ENCODE results near the gene NPC2.

NPC2 gene

DNA sequence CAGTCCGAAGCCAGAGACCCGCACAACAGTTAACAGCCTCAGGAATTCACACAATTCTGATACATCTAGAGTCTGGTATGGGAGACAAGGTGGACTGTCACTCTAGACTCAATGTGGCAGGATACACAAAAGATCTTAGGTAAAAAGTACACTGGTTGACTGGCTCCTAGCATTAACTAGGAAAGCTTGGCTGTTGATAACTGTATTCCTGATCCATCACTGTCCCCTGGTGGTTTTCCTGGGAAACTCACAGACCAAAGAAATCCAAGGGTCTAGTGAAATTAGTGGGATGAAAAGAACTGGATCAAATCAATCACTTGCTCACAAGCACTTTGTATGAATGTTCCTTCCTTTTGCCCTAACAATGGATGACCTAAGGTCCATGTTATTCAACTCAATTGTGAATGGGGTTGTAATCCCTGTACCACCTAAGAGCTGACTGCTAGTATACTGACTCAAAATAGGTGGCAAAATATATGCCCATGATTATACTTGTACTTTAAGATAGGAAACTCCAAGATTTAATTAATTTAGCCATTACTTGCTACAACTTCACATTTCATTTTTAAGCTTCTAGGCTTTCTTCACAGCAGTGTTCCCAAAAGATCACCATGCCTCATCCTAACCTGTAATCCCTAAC lies 14.0 kb downstream of the NPC2 start:
- no peaks in the 10 kb centered on the region for H3K4me1 ChIP-seq (ENCODE audit: insufficient read depth, low read length)
- no peaks in the 10 kb centered on the region for H3K27me3 ChIP-seq (ENCODE audit: control insufficient read depth in 1 of 2, insufficient read depth in 2 of 2, low read length in 2 of 2)
- no peak overlapping the region for H3K9ac ChIP-seq (ENCODE audit: low read length)
- no peak overlapping the region for H3K4me3 ChIP-seq (ENCODE audit: low read depth in 1 of 2, low read length in 2 of 2)
- peaks cover 57% of the 10 kb centered on the region for H3K36me3 ChIP-seq (ENCODE audit: insufficient read depth, low read length)
- H3K9me3 ChIP-seq (ENCODE audit: low read length): no peaks in the 10 kb centered on the region
- no peak overlapping the region for H3K27ac ChIP-seq (ENCODE audit: low read depth, low read length)

DNA sequence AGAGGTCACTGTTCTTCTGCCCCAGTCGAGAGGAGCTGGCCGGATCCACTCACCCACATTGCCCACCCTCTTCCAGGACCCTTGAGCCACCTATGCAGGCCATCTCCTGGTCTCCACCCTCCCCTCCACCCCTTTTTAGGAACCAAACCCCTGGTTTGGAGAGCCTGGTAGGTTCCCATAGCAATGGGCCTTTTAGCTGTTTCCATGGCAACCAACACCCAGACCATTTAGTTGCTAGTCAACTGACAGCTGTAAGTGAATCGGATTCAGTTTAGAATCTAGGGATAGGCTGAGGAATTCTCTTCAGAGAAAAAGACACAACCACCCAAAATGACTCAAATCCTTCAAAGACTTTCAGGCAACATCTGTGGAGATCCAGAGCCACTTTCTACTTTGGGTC lies 16.5 kb downstream of the NPC2 start:
- Histone ChIP-seq H3K9ac (ENCODE audit: low read length) (no peak overlapping the region), H3K27me3 (ENCODE audit: control insufficient read depth in 1 of 2, insufficient read depth in 2 of 2, low read length in 2 of 2) (no peaks in the 10 kb centered on the region), H3K4me3 (ENCODE audit: low read depth in 1 of 2, low read length in 2 of 2) (no peak overlapping the region), H3K4me1 (ENCODE audit: insufficient read depth, low read length) (no peaks in the 10 kb centered on the region), H3K9me3 (ENCODE audit: low read length) (no peaks in the 10 kb centered on the region), H3K27ac (ENCODE audit: low read depth, low read length) (no peak overlapping the region), H3K36me3 (ENCODE audit: insufficient read depth, low read length) (peaks cover 55% of the 10 kb centered on the region)

DNA sequence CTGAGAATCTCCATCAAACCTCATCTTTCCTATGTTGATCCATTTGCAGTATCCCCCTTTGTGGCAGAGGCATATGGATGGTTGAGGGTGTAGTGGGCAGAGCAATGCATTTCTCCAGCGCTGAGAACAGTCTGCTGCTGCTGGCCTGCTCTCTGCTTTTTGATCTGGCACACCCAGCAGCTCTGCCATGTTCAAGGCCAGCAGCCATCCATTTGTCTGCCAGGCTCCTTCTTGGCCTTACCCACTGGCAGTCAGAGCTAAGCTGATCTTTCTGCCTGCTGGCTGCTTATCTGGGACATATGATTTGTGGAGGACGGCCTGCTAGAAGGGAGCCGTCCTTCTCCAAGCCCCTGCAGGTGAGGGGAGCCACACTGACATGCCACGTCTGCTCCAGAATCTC lies 17.0 kb downstream of the NPC2 start:
- Histone ChIP-seq H3K36me3 (ENCODE audit: insufficient read depth, low read length) (peaks cover 52% of the 10 kb centered on the region), H3K27ac (ENCODE audit: low read depth, low read length) (no peak overlapping the region), H3K27me3 (ENCODE audit: control insufficient read depth in 1 of 2, insufficient read depth in 2 of 2, low read length in 2 of 2) (no peaks in the 10 kb centered on the region), H3K4me1 (ENCODE audit: insufficient read depth, low read length) (no peaks in the 10 kb centered on the region), H3K9me3 (ENCODE audit: low read length) (no peaks in the 10 kb centered on the region), H3K4me3 (ENCODE audit: low read depth in 1 of 2, low read length in 2 of 2) (no peak overlapping the region), H3K9ac (ENCODE audit: low read length) (no peak overlapping the region)

DNA sequence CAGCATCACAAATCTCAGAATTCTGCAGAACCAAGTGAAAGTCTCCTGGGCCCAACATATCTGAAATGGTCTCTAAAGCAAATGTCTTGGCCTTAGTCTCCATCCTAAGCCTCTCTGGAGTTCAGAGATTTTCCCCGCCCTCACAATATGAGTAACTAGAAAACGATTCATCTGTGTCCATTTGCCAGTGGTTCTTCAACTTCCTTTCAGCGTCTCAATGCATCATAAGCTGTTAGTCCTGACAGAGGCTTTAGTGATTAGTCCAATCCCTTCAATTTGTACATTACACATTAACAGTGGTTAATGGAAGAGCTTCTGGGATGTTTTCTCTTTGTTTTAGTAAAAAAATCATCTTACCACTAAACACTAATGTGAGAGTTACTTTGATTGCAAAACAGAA lies 17.4 kb downstream of the NPC2 start:
- no peaks in the 10 kb centered on the region for H3K9me3 ChIP-seq (ENCODE audit: low read length)
- no peak overlapping the region for H3K4me3 ChIP-seq (ENCODE audit: low read depth in 1 of 2, low read length in 2 of 2)
- no peak overlapping the region for H3K9ac ChIP-seq (ENCODE audit: low read length)
- peaks cover 52% of the 10 kb centered on the region for H3K36me3 ChIP-seq (ENCODE audit: insufficient read depth, low read length)
- H3K27me3 ChIP-seq (ENCODE audit: control insufficient read depth in 1 of 2, insufficient read depth in 2 of 2, low read length in 2 of 2): no peaks in the 10 kb centered on the region
- H3K4me1 ChIP-seq (ENCODE audit: insufficient read depth, low read length): no peaks in the 10 kb centered on the region
- H3K27ac ChIP-seq (ENCODE audit: low read depth, low read length): no peak overlapping the region

DNA sequence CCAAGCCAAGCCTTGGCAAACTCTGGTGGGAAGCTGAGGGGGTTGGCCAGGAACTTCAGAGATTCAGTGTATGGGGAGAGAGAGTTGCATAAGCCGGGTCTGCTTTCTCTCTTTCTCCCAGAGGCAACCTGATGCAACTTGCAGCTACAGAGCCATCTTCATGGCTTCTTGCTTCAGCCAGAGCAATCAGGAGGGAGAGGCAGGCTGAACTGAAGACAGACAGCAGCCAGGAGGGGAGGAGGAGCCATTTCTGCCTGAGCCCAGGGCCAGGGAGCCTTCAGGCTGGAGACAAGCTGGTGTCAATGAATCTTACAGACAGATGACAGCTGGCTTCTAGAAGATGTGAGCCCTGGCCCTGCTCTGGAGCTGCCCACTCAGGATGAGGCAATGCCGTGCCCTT lies 18.7 kb downstream of the NPC2 start:
- no peak overlapping the region for H3K4me3 ChIP-seq (ENCODE audit: low read depth in 1 of 2, low read length in 2 of 2)
- no peak overlapping the region for H3K27ac ChIP-seq (ENCODE audit: low read depth, low read length)
- peaks cover 45% of the 10 kb centered on the region for H3K36me3 ChIP-seq (ENCODE audit: insufficient read depth, low read length)

DNA sequence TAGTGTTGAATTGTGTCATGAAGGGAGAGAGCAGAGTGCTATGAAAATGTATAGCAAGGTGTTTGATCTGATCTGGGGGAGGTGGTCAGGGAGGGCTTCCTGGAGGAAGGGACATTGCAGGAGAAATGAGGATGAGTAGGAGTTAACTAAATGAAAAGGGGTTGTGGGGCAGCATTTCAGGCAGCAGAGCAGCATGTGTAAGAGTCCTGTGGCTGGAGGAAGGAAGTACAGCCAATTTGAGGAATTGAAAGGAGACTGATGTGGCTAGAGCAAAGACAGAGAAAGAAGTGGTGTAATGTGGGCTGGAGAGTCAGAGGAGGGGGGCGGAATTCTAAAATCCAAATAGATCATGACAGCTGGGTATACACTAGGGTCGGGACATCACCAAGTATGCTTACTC lies 20.5 kb downstream of the NPC2 start:
- Histone ChIP-seq H3K4me3 (ENCODE audit: low read depth in 1 of 2, low read length in 2 of 2) (no peak overlapping the region), H3K36me3 (ENCODE audit: insufficient read depth, low read length) (peaks cover 34% of the 10 kb centered on the region), H3K9ac (ENCODE audit: low read length) (no peak overlapping the region), H3K27ac (ENCODE audit: low read depth, low read length) (no peak overlapping the region), H3K27me3 (ENCODE audit: control insufficient read depth in 1 of 2, insufficient read depth in 2 of 2, low read length in 2 of 2) (no peaks in the 10 kb centered on the region), H3K4me1 (ENCODE audit: insufficient read depth, low read length) (no peaks in the 10 kb centered on the region), H3K9me3 (ENCODE audit: low read length) (no peaks in the 10 kb centered on the region)

More for the DNA sequence above, 18.7 kb downstream of the NPC2 start:
- no peaks in the 10 kb centered on the region for H3K9me3 ChIP-seq (ENCODE audit: low read length)
- H3K27me3 ChIP-seq (ENCODE audit: control insufficient read depth in 1 of 2, insufficient read depth in 2 of 2, low read length in 2 of 2): no peaks in the 10 kb centered on the region
- H3K9ac ChIP-seq (ENCODE audit: low read length): no peak overlapping the region
- no peaks in the 10 kb centered on the region for H3K4me1 ChIP-seq (ENCODE audit: insufficient read depth, low read length)

DNA sequence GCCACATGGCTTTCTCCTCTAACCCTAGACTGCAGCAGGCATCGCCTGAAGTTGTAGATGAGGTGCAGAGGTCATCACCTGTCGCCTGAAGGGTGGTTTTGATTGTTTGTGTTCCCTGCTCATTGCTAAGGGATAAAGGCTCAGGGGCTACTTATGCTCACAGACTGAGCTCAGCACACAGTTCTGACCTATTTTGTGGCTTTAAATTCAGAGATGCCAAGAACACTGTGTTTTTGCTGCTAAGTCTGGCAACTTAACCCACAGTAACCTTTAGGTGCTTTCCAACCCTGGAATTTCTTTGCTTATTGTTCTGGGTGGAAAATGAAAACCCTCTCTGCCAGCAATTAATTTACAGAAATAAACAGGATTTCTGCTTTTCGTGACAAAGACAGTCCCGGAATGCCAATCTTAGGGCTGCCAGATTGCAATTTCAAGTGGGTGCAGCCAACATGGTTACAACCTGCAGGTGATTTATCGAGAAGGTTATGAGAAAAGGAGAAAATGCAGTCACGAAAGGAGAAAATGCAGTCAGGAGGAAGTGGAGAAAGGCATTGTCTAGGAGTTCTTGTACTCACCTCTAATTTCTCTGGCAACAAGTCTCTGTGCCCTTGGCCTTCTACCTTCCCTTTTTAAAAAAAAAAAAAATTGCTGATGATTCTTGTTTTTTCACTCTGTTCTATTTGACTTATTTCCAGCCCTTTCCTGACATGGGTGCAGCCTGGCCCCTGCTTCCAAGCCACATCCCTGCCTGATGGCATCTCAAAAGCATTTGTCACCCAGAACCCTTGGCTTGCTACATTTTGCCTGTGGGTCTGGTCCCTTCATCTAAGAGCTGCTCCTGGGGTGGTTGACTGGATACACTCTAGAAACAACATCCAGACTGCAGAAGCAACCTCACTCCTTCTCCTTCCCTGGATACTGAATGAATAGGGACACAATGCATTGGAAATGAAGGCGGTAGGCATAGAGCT lies 23.3 kb downstream of the NPC2 start:
- no peaks in the 10 kb centered on the region for H3K27me3 ChIP-seq (ENCODE audit: control insufficient read depth in 1 of 2, insufficient read depth in 2 of 2, low read length in 2 of 2)
- H3K4me3 ChIP-seq (ENCODE audit: low read depth in 1 of 2, low read length in 2 of 2): no peak overlapping the region
- peaks cover 26% of the 10 kb centered on the region for H3K36me3 ChIP-seq (ENCODE audit: insufficient read depth, low read length)
- H3K9me3 ChIP-seq (ENCODE audit: low read length): no peaks in the 10 kb centered on the region
- H3K27ac ChIP-seq (ENCODE audit: low read depth, low read length): no peak overlapping the region
- H3K9ac ChIP-seq (ENCODE audit: low read length): no peak overlapping the region
- no peaks in the 10 kb centered on the region for H3K4me1 ChIP-seq (ENCODE audit: insufficient read depth, low read length)

DNA sequence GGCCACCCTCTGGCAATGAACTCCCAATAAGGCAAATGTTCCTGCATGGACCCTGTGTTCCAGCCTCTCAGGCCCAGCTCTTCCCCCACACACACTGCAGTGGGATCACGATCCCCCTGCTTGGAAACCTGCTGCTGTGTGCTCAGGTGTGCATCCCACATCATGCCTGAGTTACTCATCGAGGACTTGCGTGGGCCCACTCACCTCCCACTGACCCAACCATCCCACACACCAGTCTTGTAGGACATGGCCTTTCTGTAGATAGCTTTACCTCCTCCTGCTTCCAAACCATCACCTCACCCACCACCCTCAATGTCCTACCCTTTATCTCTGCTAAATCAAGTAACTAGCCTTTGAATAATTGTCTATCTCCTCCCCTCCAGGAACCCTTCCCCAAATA lies 24.6 kb downstream of the NPC2 start:
- H3K9me3 ChIP-seq (ENCODE audit: low read length): no peaks in the 10 kb centered on the region

DNA sequence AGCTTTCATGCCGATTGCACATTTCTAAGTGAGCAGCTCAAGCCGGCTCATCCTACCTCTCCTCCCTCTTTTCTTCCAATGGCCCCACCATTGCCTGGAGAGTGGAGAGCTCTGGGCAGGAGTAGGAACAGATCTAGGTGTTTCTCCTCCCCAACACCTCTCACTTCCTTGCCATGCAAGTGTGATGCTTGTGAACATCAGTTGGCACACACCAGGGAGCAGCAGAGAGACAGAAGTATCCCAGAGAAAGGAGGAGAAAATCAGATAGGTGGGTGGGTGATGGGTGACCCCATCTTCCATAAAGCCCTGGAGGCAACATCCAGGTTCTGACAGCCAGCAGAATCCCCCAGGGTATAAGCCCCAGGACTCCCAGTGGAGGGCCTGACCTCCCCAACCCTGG lies 27.8 kb downstream of the NPC2 start:
- H3K36me3 ChIP-seq (ENCODE audit: insufficient read depth, low read length): peaks cover 1% of the 10 kb centered on the region
- no peak overlapping the region for H3K9ac ChIP-seq (ENCODE audit: low read length)
- no peaks in the 10 kb centered on the region for H3K9me3 ChIP-seq (ENCODE audit: low read length)
- H3K4me1 ChIP-seq (ENCODE audit: insufficient read depth, low read length): no peaks in the 10 kb centered on the region
- no peak overlapping the region for H3K27ac ChIP-seq (ENCODE audit: low read depth, low read length)
- no peak overlapping the region for H3K4me3 ChIP-seq (ENCODE audit: low read depth in 1 of 2, low read length in 2 of 2)
- H3K27me3 ChIP-seq (ENCODE audit: control insufficient read depth in 1 of 2, insufficient read depth in 2 of 2, low read length in 2 of 2): no peaks in the 10 kb centered on the region

More for the DNA sequence above, 24.6 kb downstream of the NPC2 start:
- Histone ChIP-seq H3K4me1 (ENCODE audit: insufficient read depth, low read length) (no peaks in the 10 kb centered on the region), H3K27me3 (ENCODE audit: control insufficient read depth in 1 of 2, insufficient read depth in 2 of 2, low read length in 2 of 2) (no peaks in the 10 kb centered on the region), H3K27ac (ENCODE audit: low read depth, low read length) (no peak overlapping the region), H3K9ac (ENCODE audit: low read length) (no peak overlapping the region), H3K4me3 (ENCODE audit: low read depth in 1 of 2, low read length in 2 of 2) (no peak overlapping the region), H3K36me3 (ENCODE audit: insufficient read depth, low read length) (peaks cover 17% of the 10 kb centered on the region)

DNA sequence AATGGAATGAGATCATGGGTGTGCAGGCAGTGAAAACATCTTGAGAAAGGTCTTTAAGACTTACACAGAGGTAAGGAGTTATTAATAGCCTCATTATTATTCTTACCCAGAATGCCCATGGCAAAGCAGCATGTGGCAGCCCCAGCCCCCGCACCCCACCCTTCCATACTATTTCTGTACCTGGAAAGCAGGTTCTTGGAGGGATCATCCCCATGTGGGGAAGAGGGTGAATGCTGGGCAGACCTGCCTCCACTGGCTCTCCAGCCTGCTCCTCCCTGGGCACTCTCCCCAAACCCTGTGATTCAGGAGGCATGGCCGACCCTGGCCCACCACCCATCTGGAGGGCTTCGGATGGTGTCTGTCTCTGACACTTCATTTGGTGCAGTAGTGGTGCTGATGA lies 28.3 kb downstream of the NPC2 start:
- no peaks in the 10 kb centered on the region for H3K4me1 ChIP-seq (ENCODE audit: insufficient read depth, low read length)
- no peak overlapping the region for H3K4me3 ChIP-seq (ENCODE audit: low read depth in 1 of 2, low read length in 2 of 2)
- no peaks in the 10 kb centered on the region for H3K36me3 ChIP-seq (ENCODE audit: insufficient read depth, low read length)
- no peaks in the 10 kb centered on the region for H3K27me3 ChIP-seq (ENCODE audit: control insufficient read depth in 1 of 2, insufficient read depth in 2 of 2, low read length in 2 of 2)
- no peak overlapping the region for H3K9ac ChIP-seq (ENCODE audit: low read length)
- no peak overlapping the region for H3K27ac ChIP-seq (ENCODE audit: low read depth, low read length)
- H3K9me3 ChIP-seq (ENCODE audit: low read length): no peaks in the 10 kb centered on the region

DNA sequence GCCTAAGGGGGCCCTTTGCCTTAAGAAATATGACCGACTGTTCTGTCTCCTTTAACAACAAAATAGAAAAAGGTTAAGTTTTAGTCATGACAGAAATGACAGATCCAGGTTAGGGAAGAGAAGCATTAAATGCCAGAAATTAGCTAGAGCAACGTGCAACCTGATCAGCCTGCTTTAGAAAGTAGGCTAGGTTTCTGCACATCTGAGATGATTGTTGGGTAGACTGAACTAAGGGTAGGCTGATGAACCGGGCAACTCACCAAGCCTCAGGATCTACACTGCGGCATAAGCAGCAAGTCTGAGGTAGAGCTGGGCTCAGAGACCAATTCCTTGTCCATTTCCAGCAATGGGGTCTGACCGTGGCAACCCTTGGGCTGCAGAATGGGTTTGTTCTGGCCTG lies 29.4 kb downstream of the NPC2 start:
- no peaks in the 10 kb centered on the region for H3K27me3 ChIP-seq (ENCODE audit: control insufficient read depth in 1 of 2, insufficient read depth in 2 of 2, low read length in 2 of 2)
- no peaks in the 10 kb centered on the region for H3K36me3 ChIP-seq (ENCODE audit: insufficient read depth, low read length)
- no peaks in the 10 kb centered on the region for H3K9me3 ChIP-seq (ENCODE audit: low read length)
- no peaks in the 10 kb centered on the region for H3K4me1 ChIP-seq (ENCODE audit: insufficient read depth, low read length)
- H3K4me3 ChIP-seq (ENCODE audit: low read depth in 1 of 2, low read length in 2 of 2): no peak overlapping the region
- H3K27ac ChIP-seq (ENCODE audit: low read depth, low read length): no peak overlapping the region
- H3K9ac ChIP-seq (ENCODE audit: low read length): no peak overlapping the region

Measured in muscle layer of colon (tissue), 2 donors.